Activated CD4-positive, alpha-beta T cell treated with anti-CD3 and anti-CD28 coated beads, Interleukin-2, amount 10 ng/mL, durations not matched to agents 7 days and 5 days (primary cell): ENCODE data around the gene KATNIP. TPM values are rescaled to one million over a fixed set of nuclear protein-coding genes. Genes with fewer than 3 reads are reported as not detected.

Experiments
- CTCF ChIA-PET: fragments of 350-600 bp; sonication (Branson Sonifier 250); formaldehyde crosslinking; loops from one replicate; lab custom pipeline; 2021; ENCODE audit warnings: antibody characterized with exemption; lab: Charles Lee
- POLR2A ChIA-PET: fragments of 350-600 bp; sonication (Branson Sonifier 250); formaldehyde crosslinking; loops from one replicate; lab custom pipeline; 2021; ENCODE audit warnings: antibody characterized with exemption; lab: Charles Lee
- DNase-seq: peaks from one replicate; pipeline ENCODE4 v3.0.0-alpha.2; 2020
- H3K27ac Mint-ChIP-seq: one replicate; pipeline ENCODE4 v1.8.0; 2021; ENCODE audit warnings: mild to moderate bottlenecking, moderate library complexity, mixed read lengths
- H3K27me3 Mint-ChIP-seq: one replicate; pipeline ENCODE4 v1.8.0; 2021; ENCODE audit warnings: mixed read lengths
- H3K36me3 Mint-ChIP-seq: one replicate; pipeline ENCODE4 v1.8.0; 2021; ENCODE audit warnings: low read depth, mixed read lengths
- H3K4me1 Mint-ChIP-seq: one replicate; pipeline ENCODE4 v1.8.0; 2021; ENCODE audit warnings: mixed read lengths
- H3K4me3 Mint-ChIP-seq: one replicate; pipeline ENCODE4 v1.8.0; 2021; ENCODE audit warnings: mild to moderate bottlenecking, moderate library complexity, mixed read lengths
- H3K9me3 Mint-ChIP-seq: one replicate; pipeline ENCODE4 v1.8.0; 2021; ENCODE audit warnings: mixed read lengths
- total RNA-seq, 2 experiments: library from RNA; stranded (reverse); gene quantifications; one replicate each; pipeline ENCODE4 v1.2.3, GENCODE V29; 2021

Gene KATNIP
- total RNA-seq, 2 experiments from 2014 or later = 17.1 to 18.7 TPM

GRCh38 chr16:27596411-27596810, 46.5 kb downstream of the KATNIP start:
- no peak for DNase-seq
- peaks cover 3% of the 10 kb centered on the region for H3K36me3 Mint-ChIP-seq
- no peak overlapping the region for H3K27ac Mint-ChIP-seq
- CTCF ChIA-PET = no interaction called here
- no peaks in the 10 kb centered on the region for H3K27me3 Mint-ChIP-seq
- peaks cover 3% of the 10 kb centered on the region for H3K9me3 Mint-ChIP-seq
- POLR2A ChIA-PET = no interaction called here
- H3K4me1 Mint-ChIP-seq = no peaks in the 10 kb centered on the region
- no peak overlapping the region for H3K4me3 Mint-ChIP-seq

- ChIA-PET POLR2A (no interaction called here), CTCF (no interaction called here)
- no peaks in the 10 kb centered on the region for H3K27me3 Mint-ChIP-seq
- no peak overlapping the region for H3K27ac Mint-ChIP-seq
- no peaks in the 10 kb centered on the region for H3K4me1 Mint-ChIP-seq
- H3K36me3 Mint-ChIP-seq = no peaks in the 10 kb centered on the region
- no peaks in the 10 kb centered on the region for H3K9me3 Mint-ChIP-seq
- no peak overlapping the region for H3K4me3 Mint-ChIP-seq
- no peak for DNase-seq
Measured at GRCh38 chr16:27597361-27597760, 47.4 kb downstream of the KATNIP start.

GRCh38 chr16:27598220-27598619, 48.3 kb downstream of the KATNIP start:
- no peak for DNase-seq
- Mint-ChIP-seq H3K4me3 (no peak overlapping the region), H3K9me3 (no peaks in the 10 kb centered on the region), H3K4me1 (no peaks in the 10 kb centered on the region), H3K36me3 (no peaks in the 10 kb centered on the region), H3K27ac (no peak overlapping the region), H3K27me3 (no peaks in the 10 kb centered on the region)
- ChIA-PET CTCF (interaction anchor here (0.6 kb wide), 1 partner anchor 10 kb away, joined by 3 read pairs; no protein-coding TSS in a partner anchor), POLR2A (no interaction called here)

GRCh38 chr16:27598931-27599565, 49.1 kb downstream of the KATNIP start:
- no peaks in the 10 kb centered on the region for H3K4me1 Mint-ChIP-seq
- no peak for DNase-seq
- no peak overlapping the region for H3K27ac Mint-ChIP-seq
- H3K36me3 Mint-ChIP-seq = no peaks in the 10 kb centered on the region
- ChIA-PET POLR2A (no interaction called here), CTCF (no interaction called here)
- no peak overlapping the region for H3K4me3 Mint-ChIP-seq
- no peaks in the 10 kb centered on the region for H3K27me3 Mint-ChIP-seq
- H3K9me3 Mint-ChIP-seq = no peaks in the 10 kb centered on the region

GRCh38 chr16:27599606-27600005, 49.7 kb downstream of the KATNIP start:
- no peak for DNase-seq
- CTCF ChIA-PET = no interaction called here
- no peak overlapping the region for H3K27ac Mint-ChIP-seq
- POLR2A ChIA-PET = no interaction called here
- H3K36me3 Mint-ChIP-seq = no peaks in the 10 kb centered on the region
- H3K4me1 Mint-ChIP-seq = no peaks in the 10 kb centered on the region
- no peaks in the 10 kb centered on the region for H3K9me3 Mint-ChIP-seq
- no peak overlapping the region for H3K4me3 Mint-ChIP-seq
- H3K27me3 Mint-ChIP-seq = no peaks in the 10 kb centered on the region

Other genes starting within 250 kb of the KATNIP start
- gene IL4R, start 236.2 kb upstream of the KATNIP start, total RNA-seq = 100 to 1,000 TPM; 242 to 262 TPM
- 10 to 100 TPM; 44.4 to 45.6 TPM for gene IL21R, start 148.0 kb upstream of the KATNIP start, total RNA-seq
- gene GTF3C1, start 231 bp upstream of the KATNIP start, total RNA-seq = 10 to 100 TPM; 51.9 to 52.9 TPM